H1 (cell line): ENCODE data around the gene PET117. TPM values are rescaled to one million over a fixed set of nuclear protein-coding genes. Genes with fewer than 3 reads are reported as not detected.

ENCODE experiments used
- NANOG ChIP-seq: IDR thresholded peaks from 2 replicates; pipeline ENCODE4 v1.6.1; 2011; ENCODE audit warnings: low read length, low read depth, mild to moderate bottlenecking, inconsistent platforms; ENCODE audit not compliant: insufficient read depth, poor library complexity, severe bottlenecking
- SIX5 ChIP-seq: IDR thresholded peaks from 2 replicates; pipeline ENCODE4 v1.6.1; 2011; ENCODE audit warnings: mild to moderate bottlenecking, low read depth, low read length
- TCF12 ChIP-seq: IDR thresholded peaks from 2 replicates; pipeline ENCODE4 v1.6.1; 2011; ENCODE audit warnings: low read depth, mild to moderate bottlenecking, low read length
- polyA plus RNA-seq, 7 experiments: library from polyadenylated mRNA; depleted of rRNA in 3 of 7; stranded (reverse) in 5 of 7; unstranded in 2 of 7; fragments of >200 nt in 5 of 7; fragments of 200-250 nt in 2 of 7; gene quantifications; 1 replicate in 5 of 7; 2 replicates in 1 of 7; 4 replicates in 1 of 7; pipeline versions ENCODE4 v1.2.1 to v1.2.3, GENCODE V29; 2011 to 2013; ENCODE audit warnings: missing spikeins in 2 of 7, mixed read lengths in 2 of 7
- total RNA-seq: library from RNA; stranded (reverse); fragmentation: NEBNext Ultra II Directional; extraction: Animal tissue kit (Norgen Biotek cat#: 25700); gene quantifications from 2 replicates; pipeline ENCODE4 v1.2.1, GENCODE V29; 2021

Gene PET117
- total and polyA plus RNA-seq, 2 of the 8 experiments (the other 6 are each of a cell fraction or from before 2014, with no cell fraction given): 9.1 to 23.8 TPM

- TF ChIP-seq TCF12 (no peak), NANOG (no peak), SIX5 (no peak)
- TF ChIP-seq, all 59 proteins: peak for 2
These were observed 52.9 kb downstream of the PET117 start (continued) for GRCh38 chr20:18190338-18191233.
